GM12892 (cell line): ENCODE data around the gene RBM28.

Source experiments
- POLR2A ChIP-seq: IDR thresholded peaks from 2 replicates; pipeline ENCODE4 v1.6.1; 2011; ENCODE audit warnings: low read depth, low read length, control low read depth
- POLR2AphosphoS5 ChIP-seq: IDR thresholded peaks from 2 replicates; pipeline ENCODE4 v1.6.1; 2011; ENCODE audit warnings: low read depth, low read length, control low read depth

- TF ChIP-seq POLR2A (no peak), POLR2AphosphoS5 (no peak)
These were observed 72.2 kb downstream of the RBM28 start for GRCh38 chr7:128271471-128271941.
